Measurements from ENCODE around the gene PLA2G12A.

Gene PLA2G12A

GRCh38 chr4:109750652-109751244, 20.9 kb upstream of the PLA2G12A start:
- 98% methylated on average over 4 of the region's 4 CpGs for WGBS
- no peak overlapping the region for H3K14ac ChIP-seq (ENCODE audit: low read length in 2 of 2)

GRCh38 chr4:109749388-109750082, 19.7 kb upstream of the PLA2G12A start:
- Histone ChIP-seq H3K4me2 (ENCODE audit: low read length, poor library complexity, severe bottlenecking) (no peak overlapping the region), H3K4me1 (ENCODE audit: control insufficient read depth, insufficient read depth, low read depth, low read length) (no peaks in the 10 kb centered on the region), H2BK12ac (ENCODE audit: low read length in 2 of 2) (no peak overlapping the region), H3K9me3 (ENCODE audit: control insufficient read depth, low read length) (no peaks in the 10 kb centered on the region), H3K36me3 (ENCODE audit: control insufficient read depth in 1 of 2, insufficient read depth in 2 of 2, low read depth in 1 of 2, low read length in 2 of 2) (no peaks in the 10 kb centered on the region), H3K23ac (ENCODE audit: low read length in 2 of 2) (no peak overlapping the region), H3K79me1 (replicated peaks; ENCODE audit: low read length, poor library complexity, severe bottlenecking) (no peaks in the 10 kb centered on the region), H3K14ac (ENCODE audit: low read length in 2 of 2) (no peak overlapping the region), H2BK5ac (ENCODE audit: low read depth, low read length, poor library complexity, severe bottlenecking) (no peak overlapping the region), H2BK15ac (ENCODE audit: low read depth, poor library complexity, severe bottlenecking) (no peak overlapping the region), H4K91ac (ENCODE audit: low read length) (no peak overlapping the region), H3K9ac (ENCODE audit: low read length) (no peak overlapping the region), H4K8ac (ENCODE audit: low read length) (no peak overlapping the region), H2BK120ac (ENCODE audit: low read depth, low read length) (no peak overlapping the region), H3K4me3 (ENCODE audit: insufficient read depth in 1 of 2, low read depth in 1 of 2, low read length in 2 of 2) (no peak overlapping the region), H2AFZ (ENCODE audit: low read depth, low read length) (no peak overlapping the region), H3K27me3 (ENCODE audit: control insufficient read depth in 1 of 2, insufficient read depth in 1 of 2, low read length in 2 of 2) (no peaks in the 10 kb centered on the region), H2AK5ac (ENCODE audit: low read length, severe bottlenecking) (no peak overlapping the region), H3K27ac (ENCODE audit: low read length, poor library complexity, severe bottlenecking) (no peak overlapping the region), H3K18ac (ENCODE audit: low read depth in 1 of 2, low read length in 2 of 2) (no peak overlapping the region), H3K4ac (ENCODE audit: low read depth in 1 of 2, low read length in 2 of 2) (no peak overlapping the region)
- 89% methylated on average over 4 of the region's 7 CpGs for WGBS
- DNase-seq = no peak

More at GRCh38 chr4:109750652-109751244, 20.9 kb upstream of the PLA2G12A start:
- no peaks in the 10 kb centered on the region for H3K9me3 ChIP-seq (ENCODE audit: control insufficient read depth, low read length)
- no peak overlapping the region for H3K18ac ChIP-seq (ENCODE audit: low read depth in 1 of 2, low read length in 2 of 2)
- H3K27me3 ChIP-seq (ENCODE audit: control insufficient read depth in 1 of 2, insufficient read depth in 1 of 2, low read length in 2 of 2) = no peaks in the 10 kb centered on the region
- no peak overlapping the region for H3K4me3 ChIP-seq (ENCODE audit: insufficient read depth in 1 of 2, low read depth in 1 of 2, low read length in 2 of 2)
- H2BK5ac ChIP-seq (ENCODE audit: low read depth, low read length, poor library complexity, severe bottlenecking) = no peak overlapping the region
- no peak overlapping the region for H2BK12ac ChIP-seq (ENCODE audit: low read length in 2 of 2)
- H3K4ac ChIP-seq (ENCODE audit: low read depth in 1 of 2, low read length in 2 of 2) = no peak overlapping the region
- DNase-seq = no peak
- no peaks in the 10 kb centered on the region for H3K79me1 ChIP-seq (replicated peaks; ENCODE audit: low read length, poor library complexity, severe bottlenecking)
- H2AK5ac ChIP-seq (ENCODE audit: low read length, severe bottlenecking) = no peak overlapping the region
- H3K4me1 ChIP-seq (ENCODE audit: control insufficient read depth, insufficient read depth, low read depth, low read length) = no peaks in the 10 kb centered on the region
- no peak overlapping the region for H2BK15ac ChIP-seq (ENCODE audit: low read depth, poor library complexity, severe bottlenecking)
- H2BK120ac ChIP-seq (ENCODE audit: low read depth, low read length) = no peak overlapping the region
- H4K91ac ChIP-seq (ENCODE audit: low read length) = no peak overlapping the region
- H4K8ac ChIP-seq (ENCODE audit: low read length) = no peak overlapping the region
- H3K36me3 ChIP-seq (ENCODE audit: control insufficient read depth in 1 of 2, insufficient read depth in 2 of 2, low read depth in 1 of 2, low read length in 2 of 2) = no peaks in the 10 kb centered on the region
- H3K27ac ChIP-seq (ENCODE audit: low read length, poor library complexity, severe bottlenecking) = no peak overlapping the region
- no peak overlapping the region for H3K23ac ChIP-seq (ENCODE audit: low read length in 2 of 2)
- H2AFZ ChIP-seq (ENCODE audit: low read depth, low read length) = no peak overlapping the region
- no peak overlapping the region for H3K4me2 ChIP-seq (ENCODE audit: low read length, poor library complexity, severe bottlenecking)
- no peak overlapping the region for H3K9ac ChIP-seq (ENCODE audit: low read length)

GRCh38 chr4:109748114-109748513, 18.2 kb upstream of the PLA2G12A start:
- Histone ChIP-seq H4K8ac (ENCODE audit: low read length) (no peak overlapping the region), H2BK12ac (ENCODE audit: low read length in 2 of 2) (no peak overlapping the region), H3K23ac (ENCODE audit: low read length in 2 of 2) (no peak overlapping the region), H3K9me3 (ENCODE audit: control insufficient read depth, low read length) (no peaks in the 10 kb centered on the region), H3K27me3 (ENCODE audit: control insufficient read depth in 1 of 2, insufficient read depth in 1 of 2, low read length in 2 of 2) (no peaks in the 10 kb centered on the region), H2BK120ac (ENCODE audit: low read depth, low read length) (no peak overlapping the region), H3K4me3 (ENCODE audit: insufficient read depth in 1 of 2, low read depth in 1 of 2, low read length in 2 of 2) (no peak overlapping the region), H3K4ac (ENCODE audit: low read depth in 1 of 2, low read length in 2 of 2) (no peak overlapping the region), H3K79me1 (replicated peaks; ENCODE audit: low read length, poor library complexity, severe bottlenecking) (no peaks in the 10 kb centered on the region), H2BK5ac (ENCODE audit: low read depth, low read length, poor library complexity, severe bottlenecking) (no peak overlapping the region), H2AK5ac (ENCODE audit: low read length, severe bottlenecking) (no peak overlapping the region), H2AFZ (ENCODE audit: low read depth, low read length) (no peak overlapping the region), H4K91ac (ENCODE audit: low read length) (no peak overlapping the region), H3K4me1 (ENCODE audit: control insufficient read depth, insufficient read depth, low read depth, low read length) (no peaks in the 10 kb centered on the region), H3K18ac (ENCODE audit: low read depth in 1 of 2, low read length in 2 of 2) (no peak overlapping the region), H3K27ac (ENCODE audit: low read length, poor library complexity, severe bottlenecking) (no peak overlapping the region), H3K14ac (ENCODE audit: low read length in 2 of 2) (no peak overlapping the region), H2BK15ac (ENCODE audit: low read depth, poor library complexity, severe bottlenecking) (no peak overlapping the region), H3K4me2 (ENCODE audit: low read length, poor library complexity, severe bottlenecking) (no peak overlapping the region), H3K9ac (ENCODE audit: low read length) (no peak overlapping the region), H3K36me3 (ENCODE audit: control insufficient read depth in 1 of 2, insufficient read depth in 2 of 2, low read depth in 1 of 2, low read length in 2 of 2) (no peaks in the 10 kb centered on the region)
- no peak for DNase-seq
- 87% methylated on average over 1 of the region's 1 CpG for WGBS

GRCh38 chr4:109746728-109747127, 16.9 kb upstream of the PLA2G12A start:
- Histone ChIP-seq H3K27me3 (ENCODE audit: control insufficient read depth in 1 of 2, insufficient read depth in 1 of 2, low read length in 2 of 2) (no peaks in the 10 kb centered on the region), H2BK12ac (ENCODE audit: low read length in 2 of 2) (no peak overlapping the region), H2BK120ac (ENCODE audit: low read depth, low read length) (no peak overlapping the region), H2AK5ac (ENCODE audit: low read length, severe bottlenecking) (no peak overlapping the region), H3K9ac (ENCODE audit: low read length) (no peak overlapping the region), H2BK15ac (ENCODE audit: low read depth, poor library complexity, severe bottlenecking) (no peak overlapping the region), H3K14ac (ENCODE audit: low read length in 2 of 2) (no peak overlapping the region), H3K23ac (ENCODE audit: low read length in 2 of 2) (no peak overlapping the region), H3K4me2 (ENCODE audit: low read length, poor library complexity, severe bottlenecking) (no peak overlapping the region), H3K4me3 (ENCODE audit: insufficient read depth in 1 of 2, low read depth in 1 of 2, low read length in 2 of 2) (no peak overlapping the region), H3K18ac (ENCODE audit: low read depth in 1 of 2, low read length in 2 of 2) (no peak overlapping the region), H3K9me3 (ENCODE audit: control insufficient read depth, low read length) (no peaks in the 10 kb centered on the region), H4K8ac (ENCODE audit: low read length) (no peak overlapping the region), H3K4ac (ENCODE audit: low read depth in 1 of 2, low read length in 2 of 2) (no peak overlapping the region), H2BK5ac (ENCODE audit: low read depth, low read length, poor library complexity, severe bottlenecking) (no peak overlapping the region), H3K79me1 (replicated peaks; ENCODE audit: low read length, poor library complexity, severe bottlenecking) (no peaks in the 10 kb centered on the region), H3K4me1 (ENCODE audit: control insufficient read depth, insufficient read depth, low read depth, low read length) (no peaks in the 10 kb centered on the region), H3K36me3 (ENCODE audit: control insufficient read depth in 1 of 2, insufficient read depth in 2 of 2, low read depth in 1 of 2, low read length in 2 of 2) (no peaks in the 10 kb centered on the region), H2AFZ (ENCODE audit: low read depth, low read length) (no peak overlapping the region), H3K27ac (ENCODE audit: low read length, poor library complexity, severe bottlenecking) (no peak overlapping the region), H4K91ac (ENCODE audit: low read length) (no peak overlapping the region)
- no peak for DNase-seq
- 82% methylated on average over 2 of the region's 2 CpGs for WGBS
